ENCODE results near the gene THSD4.

THSD4 gene

DNA sequence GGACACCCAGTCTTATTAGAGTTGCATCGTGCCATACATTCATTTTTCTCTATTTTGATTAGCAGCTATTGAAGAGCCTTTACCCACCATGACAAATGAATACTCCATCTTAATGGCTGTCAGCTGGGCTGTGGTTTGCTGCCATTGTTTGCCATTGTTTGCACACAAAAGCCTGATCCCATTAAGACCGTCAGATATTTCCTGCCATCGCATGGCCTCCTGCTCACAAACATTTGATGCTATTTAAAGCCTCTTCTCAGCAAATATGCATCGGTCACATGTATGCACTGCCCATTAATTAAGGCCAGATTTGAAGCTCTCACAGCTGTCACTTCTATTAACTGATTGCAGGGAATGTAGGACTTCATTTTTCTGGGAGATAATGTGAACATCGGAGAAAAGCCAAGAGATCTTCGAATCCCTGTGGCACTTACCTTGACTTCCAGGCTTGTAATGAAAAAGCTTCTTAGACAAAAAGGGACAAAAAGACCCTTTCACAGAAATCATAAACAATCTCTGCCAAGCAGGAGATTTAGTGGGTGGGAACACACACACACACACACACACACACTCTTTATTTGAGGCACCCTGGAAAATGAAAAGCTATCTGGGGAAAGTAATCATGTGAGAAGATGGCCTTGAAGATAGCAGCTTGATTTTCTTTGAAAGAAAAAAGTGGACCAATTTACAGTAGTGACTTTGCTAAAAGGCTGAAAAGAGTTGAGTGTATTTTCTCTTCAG, 519.7 kb downstream of the THSD4 start:
- Histone ChIP-seq H3K27me3 (ENCODE audit: low read depth) (peaks cover 2% of the 10 kb centered on the region; the same call in 1 of the 2 replicates), H3K9me3 (no peaks in the 10 kb centered on the region), H3K4me3 (no peak overlapping the region), H3K36me3 (replicated peaks) (no peaks in the 10 kb centered on the region), H3K4me1 (peaks cover 18% of the 10 kb centered on the region)
- peak; percentile 93 to 100 for DNase-seq (ENCODE audit: low spot score in 2 of 2)
- in situ Hi-C loops (cut with MboI; ENCODE audit: low sequenced_read_pairs): no loop called here

- H3K4me3 ChIP-seq: no peak overlapping the region
- peaks cover 18% of the 10 kb centered on the region for H3K4me1 ChIP-seq
- no peak for DNase-seq (ENCODE audit: low spot score in 2 of 2)
- H3K27me3 ChIP-seq (ENCODE audit: low read depth): peaks cover 2% of the 10 kb centered on the region; the same call in 1 of the 2 replicates
- in situ Hi-C loops (cut with MboI; ENCODE audit: low sequenced_read_pairs): no loop called here
- H3K9me3 ChIP-seq: no peaks in the 10 kb centered on the region
- no peaks in the 10 kb centered on the region for H3K36me3 ChIP-seq (replicated peaks)
These were observed 520.5 kb downstream of the THSD4 start for GRCh38 chr15:71635735-71636134.

GRCh38 chr15:71638876-71639275, 523.6 kb downstream of the THSD4 start:
- in situ Hi-C loops (cut with MboI; ENCODE audit: low sequenced_read_pairs): no loop called here
- no peaks in the 10 kb centered on the region for H3K27me3 ChIP-seq (ENCODE audit: low read depth)

GRCh38 chr15:71639471-71639870, 524.2 kb downstream of the THSD4 start:
- peaks cover 13% of the 10 kb centered on the region for H3K4me1 ChIP-seq
- H3K27me3 ChIP-seq (ENCODE audit: low read depth): no peaks in the 10 kb centered on the region
- no peaks in the 10 kb centered on the region for H3K9me3 ChIP-seq
- no peak for DNase-seq (ENCODE audit: low spot score in 2 of 2)
- H3K36me3 ChIP-seq (replicated peaks): no peaks in the 10 kb centered on the region
- in situ Hi-C loops (cut with MboI; ENCODE audit: low sequenced_read_pairs): no loop called here
- H3K4me3 ChIP-seq: no peak overlapping the region

More at GRCh38 chr15:71638876-71639275, 523.6 kb downstream of the THSD4 start:
- Histone ChIP-seq H3K4me1 (peaks cover 18% of the 10 kb centered on the region), H3K4me3 (no peak overlapping the region), H3K36me3 (replicated peaks) (no peaks in the 10 kb centered on the region), H3K9me3 (no peaks in the 10 kb centered on the region)
- no peak for DNase-seq (ENCODE audit: low spot score in 2 of 2)

DNA sequence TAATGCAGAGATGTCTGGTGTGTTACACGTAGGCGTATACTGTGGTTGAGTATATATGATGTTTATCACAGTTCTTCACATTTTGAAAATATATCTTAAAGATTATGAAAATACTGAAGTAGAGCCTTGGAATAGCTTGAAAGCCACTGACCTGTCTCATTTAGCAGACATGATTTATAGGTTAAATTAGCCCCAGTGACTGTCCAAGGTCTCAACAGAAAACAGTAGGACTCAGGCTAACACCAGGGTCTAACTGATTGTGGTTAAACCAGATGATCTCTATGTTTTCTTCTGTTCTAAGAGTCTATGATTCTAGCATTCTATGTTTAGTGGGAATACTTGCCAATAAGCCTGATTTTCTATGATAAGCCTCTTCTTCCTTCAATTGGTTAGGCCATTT, 528.6 kb downstream of the THSD4 start:
- Histone ChIP-seq H3K36me3 (replicated peaks) (no peaks in the 10 kb centered on the region), H3K4me1 (peaks cover 4% of the 10 kb centered on the region; the same call in 1 of the 2 replicates), H3K4me3 (no peak overlapping the region), H3K27me3 (ENCODE audit: low read depth) (no peaks in the 10 kb centered on the region), H3K9me3 (no peaks in the 10 kb centered on the region)
- in situ Hi-C loops (cut with MboI; ENCODE audit: low sequenced_read_pairs): no loop called here
- DNase-seq (ENCODE audit: low spot score in 2 of 2): no peak

DNA sequence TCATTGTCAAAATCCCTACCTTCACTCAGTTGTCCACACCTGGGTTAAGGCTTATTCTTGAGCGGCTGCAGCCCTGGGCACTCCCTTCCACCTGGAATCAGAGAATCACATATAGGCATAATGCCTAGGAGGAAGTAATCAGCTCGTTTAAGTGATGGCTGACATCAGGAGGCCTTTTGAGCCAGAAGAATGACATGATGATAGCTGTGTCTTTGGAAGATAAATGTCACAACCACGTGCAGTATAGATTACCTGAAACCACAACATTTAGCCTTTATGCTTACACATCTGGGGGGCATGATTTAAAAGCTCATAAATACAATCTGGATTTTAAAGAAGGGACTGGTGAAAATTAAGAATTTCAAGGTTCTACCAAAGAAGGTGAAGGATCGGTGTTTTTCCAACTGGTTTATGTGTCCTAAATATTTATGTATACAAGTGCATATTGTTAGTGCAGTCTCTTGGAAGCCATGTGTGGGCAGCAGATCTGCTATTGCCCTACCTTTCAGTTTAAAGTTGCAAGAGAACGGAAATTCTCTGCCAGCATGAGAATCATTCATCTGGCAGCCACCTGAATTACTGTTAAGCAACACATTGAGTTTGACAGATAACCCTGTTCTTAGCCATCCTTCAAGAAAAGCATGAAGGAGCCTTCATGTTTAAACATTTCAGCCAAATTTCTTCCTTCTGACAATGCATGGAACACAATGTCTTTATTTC, 531.7 kb downstream of the THSD4 start:
- Histone ChIP-seq H3K36me3 (replicated peaks) (no peaks in the 10 kb centered on the region), H3K27me3 (ENCODE audit: low read depth) (no peaks in the 10 kb centered on the region), H3K4me1 (peaks cover 4% of the 10 kb centered on the region; the same call in 1 of the 2 replicates), H3K9me3 (no peaks in the 10 kb centered on the region), H3K4me3 (no peak overlapping the region)
- no peak for DNase-seq (ENCODE audit: low spot score in 2 of 2)
- in situ Hi-C loops (cut with MboI; ENCODE audit: low sequenced_read_pairs): no loop called here

GRCh38 chr15:71647487-71647808, 532.2 kb downstream of the THSD4 start:
- no peaks in the 10 kb centered on the region for H3K36me3 ChIP-seq (replicated peaks)
- H3K9me3 ChIP-seq: no peaks in the 10 kb centered on the region
- H3K4me1 ChIP-seq: peaks cover 4% of the 10 kb centered on the region; the same call in 1 of the 2 replicates
- H3K27me3 ChIP-seq (ENCODE audit: low read depth): no peaks in the 10 kb centered on the region
- no peak for DNase-seq (ENCODE audit: low spot score in 2 of 2)
- H3K4me3 ChIP-seq: no peak overlapping the region
- in situ Hi-C loops (cut with MboI; ENCODE audit: low sequenced_read_pairs): no loop called here

DNA sequence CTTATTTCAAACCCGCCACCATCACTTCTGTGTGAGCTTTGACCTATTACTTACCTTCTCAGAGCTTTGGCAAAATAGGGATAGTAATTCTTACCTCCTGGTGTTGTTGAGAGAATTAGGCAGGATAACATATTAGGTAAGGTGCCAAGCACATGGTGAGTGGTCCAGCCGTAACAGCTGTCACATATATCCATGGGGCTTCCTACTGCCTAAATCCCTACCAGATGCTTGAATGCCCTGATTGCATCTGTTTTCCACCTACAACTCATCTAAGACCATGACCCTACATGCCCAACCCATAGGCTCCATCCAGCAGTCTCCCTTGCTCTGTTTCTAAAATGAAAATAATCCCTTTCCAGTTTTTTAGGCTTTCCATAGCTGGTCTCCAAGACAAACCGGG, 532.8 kb downstream of the THSD4 start:
- H3K9me3 ChIP-seq: no peaks in the 10 kb centered on the region
- H3K36me3 ChIP-seq (replicated peaks): no peaks in the 10 kb centered on the region
- H3K4me3 ChIP-seq: no peak overlapping the region
- H3K27me3 ChIP-seq (ENCODE audit: low read depth): no peaks in the 10 kb centered on the region
- no peak for DNase-seq (ENCODE audit: low spot score in 2 of 2)
- in situ Hi-C loops (cut with MboI; ENCODE audit: low sequenced_read_pairs): no loop called here
- peaks cover 4% of the 10 kb centered on the region; the same call in 1 of the 2 replicates for H3K4me1 ChIP-seq

- no peak overlapping the region for H3K4me3 ChIP-seq
- in situ Hi-C loops (cut with MboI; ENCODE audit: low sequenced_read_pairs): no loop called here
- H3K4me1 ChIP-seq: peaks cover 4% of the 10 kb centered on the region; the same call in 1 of the 2 replicates
- no peaks in the 10 kb centered on the region for H3K27me3 ChIP-seq (ENCODE audit: low read depth)
- H3K9me3 ChIP-seq: no peaks in the 10 kb centered on the region
- DNase-seq (ENCODE audit: low spot score in 2 of 2): no peak
- H3K36me3 ChIP-seq (replicated peaks): no peaks in the 10 kb centered on the region
These were observed 534.6 kb downstream of the THSD4 start for GRCh38 chr15:71649894-71650293.

DNA sequence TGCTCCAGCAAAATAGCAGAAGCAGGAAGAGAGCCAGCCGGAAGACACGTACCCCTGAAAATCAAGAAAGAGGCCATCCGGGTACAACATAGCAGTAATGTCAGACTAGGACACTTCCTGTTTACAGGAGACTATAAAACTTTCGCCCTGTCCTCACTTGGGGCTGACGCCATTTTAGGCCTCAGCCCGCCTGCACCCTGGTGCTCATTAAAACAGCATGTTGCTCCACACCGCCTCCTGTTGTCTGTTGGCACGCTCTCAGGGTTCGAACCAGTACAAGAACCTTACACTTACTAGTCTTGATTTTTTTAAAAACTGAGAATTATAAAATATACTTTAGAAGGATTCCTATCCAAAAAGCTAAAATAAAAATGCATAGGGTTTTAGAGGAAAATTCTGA, 535.3 kb downstream of the THSD4 start:
- peaks cover 4% of the 10 kb centered on the region; the same call in 1 of the 2 replicates for H3K4me1 ChIP-seq
- H3K36me3 ChIP-seq (replicated peaks): no peaks in the 10 kb centered on the region
- in situ Hi-C loops (cut with MboI; ENCODE audit: low sequenced_read_pairs): no loop called here
- no peaks in the 10 kb centered on the region for H3K27me3 ChIP-seq (ENCODE audit: low read depth)
- no peaks in the 10 kb centered on the region for H3K9me3 ChIP-seq
- H3K4me3 ChIP-seq: no peak overlapping the region
- DNase-seq (ENCODE audit: low spot score in 2 of 2): no peak

GRCh38 chr15:71651750-71652186, 536.5 kb downstream of the THSD4 start:
- Histone ChIP-seq H3K27me3 (ENCODE audit: low read depth) (no peaks in the 10 kb centered on the region), H3K36me3 (replicated peaks) (no peaks in the 10 kb centered on the region), H3K4me3 (no peak overlapping the region), H3K9me3 (no peaks in the 10 kb centered on the region), H3K4me1 (peaks cover 4% of the 10 kb centered on the region; the same call in 1 of the 2 replicates)
- in situ Hi-C loops (cut with MboI; ENCODE audit: low sequenced_read_pairs): no loop called here
- peak; percentile 72 to 85 for DNase-seq (ENCODE audit: low spot score in 2 of 2)

- in situ Hi-C loops (cut with MboI; ENCODE audit: low sequenced_read_pairs): no loop called here
- Histone ChIP-seq H3K4me3 (no peak overlapping the region), H3K27me3 (ENCODE audit: low read depth) (no peaks in the 10 kb centered on the region), H3K9me3 (no peaks in the 10 kb centered on the region), H3K36me3 (replicated peaks) (no peaks in the 10 kb centered on the region), H3K4me1 (no peaks in the 10 kb centered on the region)
- DNase-seq (ENCODE audit: low spot score in 2 of 2): no peak
These were observed 538.9 kb downstream of the THSD4 start for GRCh38 chr15:71654042-71654719.

- H3K9me3 ChIP-seq: no peaks in the 10 kb centered on the region
- no peak overlapping the region for H3K4me3 ChIP-seq
- no peaks in the 10 kb centered on the region for H3K4me1 ChIP-seq
- no peaks in the 10 kb centered on the region for H3K27me3 ChIP-seq (ENCODE audit: low read depth)
- DNase-seq (ENCODE audit: low spot score in 2 of 2): no peak
- in situ Hi-C loops (cut with MboI; ENCODE audit: low sequenced_read_pairs): no loop called here
- no peaks in the 10 kb centered on the region for H3K36me3 ChIP-seq (replicated peaks)
These were observed 539.5 kb downstream of the THSD4 start for GRCh38 chr15:71654720-71655174.

- DNase-seq (ENCODE audit: low spot score in 2 of 2): no peak
- H3K27me3 ChIP-seq (ENCODE audit: low read depth): no peaks in the 10 kb centered on the region
- in situ Hi-C loops (cut with MboI; ENCODE audit: low sequenced_read_pairs): no loop called here
These were observed 541.2 kb downstream of the THSD4 start for GRCh38 chr15:71656425-71656824.

More at GRCh38 chr15:71656425-71656824, 541.2 kb downstream of the THSD4 start:
- H3K9me3 ChIP-seq: no peaks in the 10 kb centered on the region
- no peaks in the 10 kb centered on the region for H3K4me1 ChIP-seq
- no peaks in the 10 kb centered on the region for H3K36me3 ChIP-seq (replicated peaks)
- no peak overlapping the region for H3K4me3 ChIP-seq

All from HAP-1 (cell line).